Activated CD8-positive, alpha-beta T cell treated with anti-CD3 and anti-CD28 coated beads for 36 hours (primary cell): ENCODE results near the gene UTP4. TPM values are rescaled to one million over a fixed set of nuclear protein-coding genes. Genes with fewer than 3 reads are reported as not detected.

Experiments
- ATAC-seq: fragments of 200-7000 bp; cut with Tn5 transposase; one replicate; pipeline ENCODE4 v1.10.0; 2021; ENCODE audit warnings: mild to moderate bottlenecking, moderate library complexity
- CTCF ChIA-PET: fragments of 350-600 bp; sonication (Branson Sonifier 250); formaldehyde crosslinking; loops from one replicate; lab custom pipeline; 2021; ENCODE audit warnings: antibody characterized with exemption; lab: Charles Lee
- POLR2A ChIA-PET: fragments of 350-600 bp; sonication (Branson Sonifier 250); formaldehyde crosslinking; loops from one replicate; lab custom pipeline; 2021; ENCODE audit warnings: antibody characterized with exemption; lab: Charles Lee
- DNase-seq: peaks from one replicate; pipeline ENCODE4 v3.0.0-alpha.2; 2020
- H3K27ac Mint-ChIP-seq: one replicate; pipeline ENCODE4 v1.8.0; 2021; ENCODE audit warnings: mild to moderate bottlenecking, mixed read lengths
- H3K27me3 Mint-ChIP-seq: one replicate; pipeline ENCODE4 v1.8.0; 2021; ENCODE audit warnings: mixed read lengths
- H3K36me3 Mint-ChIP-seq: one replicate; pipeline ENCODE4 v1.8.0; 2021; ENCODE audit warnings: low read depth, mixed read lengths
- H3K4me1 Mint-ChIP-seq: one replicate; pipeline ENCODE4 v1.8.0; 2021; ENCODE audit warnings: low read depth, mixed read lengths
- H3K4me3 Mint-ChIP-seq: one replicate; pipeline ENCODE4 v1.8.0; 2021; ENCODE audit warnings: mild to moderate bottlenecking, moderate library complexity, mixed read lengths
- H3K9me3 Mint-ChIP-seq: one replicate; pipeline ENCODE4 v1.8.0; 2021; ENCODE audit warnings: mixed read lengths
- CTCF ChIP-seq: fragments of 200-600 bp; IDR thresholded peaks from one replicate; pipeline ENCODE4 v1.8.0; 2022; ENCODE audit warnings: antibody characterized with exemption, mild to moderate bottlenecking
- intact Hi-C: fragments of 100-400 bp; cut with micrococcal nuclease; formaldehyde crosslinking; loops from one replicate; pipeline ENCODE4 v1.10.0; 2022
- total RNA-seq, 2 experiments: library from RNA; stranded (reverse); gene quantifications; one replicate each; pipeline ENCODE4 v1.2.3, GENCODE V29; 2021

Gene UTP4
- total RNA-seq, 2 experiments from 2014 or later = 112 to 121 TPM

GRCh38 chr16:69197573-69197972 is 65.1 kb downstream of the UTP4 start:
- intact Hi-C loops = no loop called here
- DNase-seq = no peak
- Mint-ChIP-seq H3K4me1 (peaks cover 9% of the 10 kb centered on the region), H3K27me3 (no peaks in the 10 kb centered on the region), H3K27ac (no peak overlapping the region), H3K9me3 (no peaks in the 10 kb centered on the region), H3K36me3 (no peaks in the 10 kb centered on the region), H3K4me3 (no peak overlapping the region)
- ChIA-PET CTCF (interaction anchor here (2.0 kb wide), 1 partner anchor 9 kb away, joined by 5 read pairs; no protein-coding TSS in a partner anchor), POLR2A (interaction anchor here (1.3 kb wide), 1 partner anchor 11 kb away, joined by 3 read pairs; the partner anchor contains the start of gene SNTB2)
- no peak for TF ChIP-seq CTCF
- ATAC-seq = no peak

GRCh38 chr16:69199382-69199781 is 66.9 kb downstream of the UTP4 start:
- no peak for DNase-seq

GRCh38 chr16:69201291-69201690 is 68.8 kb downstream of the UTP4 start:
- no peak for ATAC-seq
- ChIA-PET CTCF (no interaction called here), POLR2A (no interaction called here)
- Mint-ChIP-seq H3K36me3 (no peaks in the 10 kb centered on the region), H3K9me3 (no peaks in the 10 kb centered on the region), H3K27ac (no peak overlapping the region), H3K4me3 (no peak overlapping the region), H3K27me3 (no peaks in the 10 kb centered on the region), H3K4me1 (peaks cover 23% of the 10 kb centered on the region)
- no peak for TF ChIP-seq CTCF
- DNase-seq = no peak
- intact Hi-C loops = no loop called here

More at GRCh38 chr16:69199382-69199781, 66.9 kb downstream of the UTP4 start:
- Mint-ChIP-seq H3K27me3 (no peaks in the 10 kb centered on the region), H3K27ac (no peak overlapping the region), H3K9me3 (no peaks in the 10 kb centered on the region), H3K36me3 (no peaks in the 10 kb centered on the region), H3K4me3 (no peak overlapping the region), H3K4me1 (peaks cover 13% of the 10 kb centered on the region)
- ChIA-PET POLR2A (no interaction called here), CTCF (no interaction called here)
- no peak for ATAC-seq
- TF ChIP-seq CTCF = no peak
- intact Hi-C loops = no loop called here

GRCh38 chr16:69201787-69202186 is 69.3 kb downstream of the UTP4 start:
- ChIA-PET CTCF (no interaction called here), POLR2A (no interaction called here)
- H3K9me3 Mint-ChIP-seq = no peaks in the 10 kb centered on the region
- no peak for DNase-seq
- no peak overlapping the region for H3K4me3 Mint-ChIP-seq
- TF ChIP-seq CTCF = no peak
- no peaks in the 10 kb centered on the region for H3K27me3 Mint-ChIP-seq
- intact Hi-C loops = no loop called here
- no peaks in the 10 kb centered on the region for H3K36me3 Mint-ChIP-seq
- no peak overlapping the region for H3K27ac Mint-ChIP-seq
- no peak for ATAC-seq
- peaks cover 23% of the 10 kb centered on the region for H3K4me1 Mint-ChIP-seq

GRCh38 chr16:69204172-69204571 is 71.7 kb downstream of the UTP4 start:
- H3K9me3 Mint-ChIP-seq = no peaks in the 10 kb centered on the region
- ATAC-seq (no peak), DNase-seq (no peak)
- ChIA-PET CTCF (no interaction called here), POLR2A (no interaction called here)
- no peaks in the 10 kb centered on the region for H3K27me3 Mint-ChIP-seq
- no peak overlapping the region for H3K4me3 Mint-ChIP-seq
- H3K4me1 Mint-ChIP-seq = peaks cover 19% of the 10 kb centered on the region
- peak overlapping the region; percentile 64 for H3K27ac Mint-ChIP-seq
- no peak for TF ChIP-seq CTCF
- H3K36me3 Mint-ChIP-seq = no peaks in the 10 kb centered on the region
- intact Hi-C loops = no loop called here
